Ectodermal cell (in vitro differentiated cells): ENCODE results near the gene ZSCAN30.

Experiments
- H3K27ac ChIP-seq: 2 replicates; pipeline ENCODE4 v1.7.0; 2013; ENCODE audit warnings: mild to moderate bottlenecking, low read depth, low read length; ENCODE audit not compliant: insufficient read depth, poor library complexity, severe bottlenecking
- H3K27me3 ChIP-seq: 2 replicates; pipeline ENCODE4 v1.7.0; 2013; ENCODE audit warnings: mild to moderate bottlenecking, low read length; ENCODE audit not compliant: insufficient read depth, control insufficient read depth, poor library complexity, severe bottlenecking
- H3K36me3 ChIP-seq: one replicate; pipeline ENCODE4 v1.7.0; 2013; ENCODE audit warnings: low read length; ENCODE audit not compliant: control insufficient read depth, insufficient read depth
- H3K4me1 ChIP-seq: one replicate; pipeline ENCODE4 v1.7.0; 2013; ENCODE audit warnings: low read length; ENCODE audit not compliant: control insufficient read depth, insufficient read depth
- H3K4me3 ChIP-seq: 2 replicates; pipeline ENCODE4 v1.7.0; 2013; ENCODE audit warnings: low read depth, low read length, control low read depth; ENCODE audit not compliant: insufficient read depth
- H3K9me3 ChIP-seq: 2 replicates; pipeline ENCODE4 v1.7.0; 2013; ENCODE audit warnings: mild to moderate bottlenecking, low read length, moderate library complexity; ENCODE audit not compliant: control insufficient read depth
- WGBS, 2 experiments: methylation state at CpG; one replicate each; pipeline ENCODE4 v1.1.7; 2013; ENCODE audit warnings: missing lambda C conversion rate in 2 of 2; 5-methylcytosine and 5-hydroxymethylcytosine counted together

ZSCAN30 gene

GRCh38 chr18:35283923-35284794, 5.9 kb downstream of the ZSCAN30 start:
- no peak overlapping the region for H3K4me3 ChIP-seq

GRCh38 chr18:35282353-35282752, 7.7 kb downstream of the ZSCAN30 start:
- no peak overlapping the region for H3K4me3 ChIP-seq
- no peaks in the 10 kb centered on the region for H3K4me1 ChIP-seq
- peaks cover 6% of the 10 kb centered on the region for H3K9me3 ChIP-seq
- no peak overlapping the region for H3K27ac ChIP-seq
- 100% methylated on average over 1 of the region's 1 CpG for WGBS, 2 experiments
- H3K27me3 ChIP-seq, result no peaks in the 10 kb centered on the region
- peaks cover 17% of the 10 kb centered on the region for H3K36me3 ChIP-seq

More at GRCh38 chr18:35283923-35284794, 5.9 kb downstream of the ZSCAN30 start:
- WGBS, 2 experiments, result 95 to 96% methylated on average over 7 of the region's 7 CpGs
- peaks cover 17% of the 10 kb centered on the region for H3K36me3 ChIP-seq
- no peaks in the 10 kb centered on the region for H3K4me1 ChIP-seq
- H3K27ac ChIP-seq, result no peak overlapping the region
- no peaks in the 10 kb centered on the region for H3K27me3 ChIP-seq
- peaks cover 4% of the 10 kb centered on the region for H3K9me3 ChIP-seq

- H3K27ac ChIP-seq, result no peak overlapping the region
- H3K36me3 ChIP-seq, result peaks cover 6% of the 10 kb centered on the region
- H3K27me3 ChIP-seq, result no peaks in the 10 kb centered on the region
- H3K4me1 ChIP-seq, result no peaks in the 10 kb centered on the region
- H3K9me3 ChIP-seq, result peaks cover 2% of the 10 kb centered on the region
- H3K4me3 ChIP-seq, result no peak overlapping the region
Observed at GRCh38 chr18:35278969-35279368, 11.1 kb downstream of the ZSCAN30 start.

- H3K27me3 ChIP-seq, result no peaks in the 10 kb centered on the region
- H3K4me1 ChIP-seq, result no peaks in the 10 kb centered on the region
- no peak overlapping the region for H3K27ac ChIP-seq
- no peak overlapping the region for H3K4me3 ChIP-seq
- H3K36me3 ChIP-seq, result no peaks in the 10 kb centered on the region
- 76 to 87% methylated on average over 1 of the region's 1 CpG for WGBS, 2 experiments
- peaks cover 2% of the 10 kb centered on the region for H3K9me3 ChIP-seq
Observed at GRCh38 chr18:35278085-35278484, 11.9 kb downstream of the ZSCAN30 start.

- no peaks in the 10 kb centered on the region for H3K27me3 ChIP-seq
Observed at GRCh38 chr18:35277633-35278032, 12.4 kb downstream of the ZSCAN30 start.

GRCh38 chr18:35276267-35276666, 13.8 kb downstream of the ZSCAN30 start:
- 84 to 95% methylated on average over 3 of the region's 3 CpGs for WGBS, 2 experiments
- no peaks in the 10 kb centered on the region for H3K27me3 ChIP-seq
- H3K36me3 ChIP-seq, result no peaks in the 10 kb centered on the region
- H3K27ac ChIP-seq, result no peak overlapping the region
- no peak overlapping the region for H3K4me3 ChIP-seq
- no peaks in the 10 kb centered on the region for H3K4me1 ChIP-seq
- peaks cover 2% of the 10 kb centered on the region for H3K9me3 ChIP-seq

More at GRCh38 chr18:35277633-35278032, 12.4 kb downstream of the ZSCAN30 start:
- Histone ChIP-seq H3K9me3 (peaks cover 2% of the 10 kb centered on the region), H3K4me1 (no peaks in the 10 kb centered on the region), H3K4me3 (no peak overlapping the region), H3K27ac (no peak overlapping the region), H3K36me3 (no peaks in the 10 kb centered on the region)

- 90 to 92% methylated on average over 35 of the region's 35 CpGs for WGBS, 2 experiments
- H3K27ac ChIP-seq, result no peak overlapping the region
- H3K4me1 ChIP-seq, result no peaks in the 10 kb centered on the region
- H3K27me3 ChIP-seq, result no peaks in the 10 kb centered on the region
- no peak overlapping the region for H3K4me3 ChIP-seq
- H3K9me3 ChIP-seq, result no peaks in the 10 kb centered on the region
- no peaks in the 10 kb centered on the region for H3K36me3 ChIP-seq
Observed at GRCh38 chr18:35271656-35272055, 18.4 kb downstream of the ZSCAN30 start.

- Histone ChIP-seq H3K9me3 (no peaks in the 10 kb centered on the region), H3K4me3 (no peak overlapping the region), H3K4me1 (no peaks in the 10 kb centered on the region), H3K27me3 (no peaks in the 10 kb centered on the region), H3K27ac (no peak overlapping the region), H3K36me3 (no peaks in the 10 kb centered on the region)
- WGBS, 2 experiments, result 94 to 98% methylated on average over 2 of the region's 2 CpGs
Observed at GRCh38 chr18:35268821-35269220, 21.2 kb downstream of the ZSCAN30 start.

- no peaks in the 10 kb centered on the region for H3K27me3 ChIP-seq
- H3K4me3 ChIP-seq, result no peak overlapping the region
- H3K36me3 ChIP-seq, result no peaks in the 10 kb centered on the region
- H3K27ac ChIP-seq, result no peak overlapping the region
- H3K9me3 ChIP-seq, result no peaks in the 10 kb centered on the region
- H3K4me1 ChIP-seq, result no peaks in the 10 kb centered on the region
- WGBS, 2 experiments, result 92 to 93% methylated on average over 30 of the region's 30 CpGs
Observed at GRCh38 chr18:35267809-35268208, 22.2 kb downstream of the ZSCAN30 start.

GRCh38 chr18:35267161-35267651, 22.8 kb downstream of the ZSCAN30 start:
- Histone ChIP-seq H3K27ac (no peak overlapping the region), H3K36me3 (no peaks in the 10 kb centered on the region), H3K4me1 (no peaks in the 10 kb centered on the region), H3K4me3 (no peak overlapping the region), H3K27me3 (no peaks in the 10 kb centered on the region), H3K9me3 (no peaks in the 10 kb centered on the region)
- 95 to 96% methylated on average over 47 to 48 of the region's 48 CpGs for WGBS, 2 experiments
